SK-N-SH treated with all-trans-retinoic acid at 6 μM for 48 hours (cell line): ENCODE results near the gene SYT12.

Experiments
- ATAC-seq: fragments of 200-7000 bp; cut with Tn5 transposase; 3 replicates; pipeline ENCODE4 v1.9.1; 2020; ENCODE audit warnings: mild to moderate bottlenecking, moderate library complexity
- ARNTL ChIP-seq: fragments of 450-650 bp; formaldehyde crosslinking; IDR thresholded peaks from 2 replicates; pipeline ENCODE4 v1.5.0; 2020; ENCODE audit warnings: low read depth, mild to moderate bottlenecking, moderate library complexity, borderline replicate concordance
- CSDC2 ChIP-seq: fragments of 250-450 bp; sonication (Bioruptor Pico); IDR thresholded peaks from 2 replicates; pipeline ENCODE4 v1.5.0; 2020; ENCODE audit warnings: mild to moderate bottlenecking, moderate library complexity
- ESRRG ChIP-seq: fragments of 250-450 bp; sonication (Bioruptor Pico); IDR thresholded peaks from 2 replicates; pipeline ENCODE4 v1.6.1; 2021; ENCODE audit warnings: mild to moderate bottlenecking
- GLIS3 ChIP-seq: fragments of 250-450 bp; sonication (Bioruptor Pico); IDR thresholded peaks from 2 replicates; pipeline ENCODE4 v1.5.0; 2020; ENCODE audit warnings: mild to moderate bottlenecking, moderate library complexity
- ISL1 ChIP-seq: fragments of 250-450 bp; sonication (Bioruptor Pico); IDR thresholded peaks from 2 replicates; pipeline ENCODE4 v2.1.2; 2022; ENCODE audit warnings: mild to moderate bottlenecking, moderate library complexity
- OSR1 ChIP-seq: fragments of 250-450 bp; sonication (Bioruptor Pico); IDR thresholded peaks from 2 replicates; pipeline ENCODE4 v1.8.0; 2022; ENCODE audit warnings: moderate library complexity, mild to moderate bottlenecking, inconsistent platforms
- PPARA ChIP-seq: fragments of 250-450 bp; sonication (Bioruptor Pico); IDR thresholded peaks from 2 replicates; pipeline ENCODE4 v1.5.0; 2020; ENCODE audit warnings: mild to moderate bottlenecking, borderline replicate concordance
- RARB ChIP-seq: fragments of 250-450 bp; sonication (Bioruptor Pico); IDR thresholded peaks from 2 replicates; pipeline ENCODE4 v1.8.0; 2021; ENCODE audit warnings: mild to moderate bottlenecking, moderate library complexity
- SNAI2 ChIP-seq: fragments of 250-450 bp; sonication (Bioruptor Pico); IDR thresholded peaks from 2 replicates; pipeline ENCODE4 v1.5.0; 2020; ENCODE audit warnings: mild to moderate bottlenecking, moderate library complexity
- TOX ChIP-seq: fragments of 250-450 bp; sonication (Bioruptor Pico); IDR thresholded peaks from 2 replicates; pipeline ENCODE4 v1.8.0; 2021; ENCODE audit warnings: mild to moderate bottlenecking, moderate library complexity, borderline replicate concordance
- ZC3H10 ChIP-seq: fragments of 250-450 bp; sonication (Bioruptor Pico); IDR thresholded peaks from 2 replicates; pipeline ENCODE4 v1.5.1; 2021; ENCODE audit warnings: mild to moderate bottlenecking, moderate library complexity
- ZFP3 ChIP-seq: fragments of 250-450 bp; sonication (Bioruptor Pico); IDR thresholded peaks from 2 replicates; pipeline ENCODE4 v1.5.0; 2020; ENCODE audit warnings: mild to moderate bottlenecking, moderate library complexity
- ZFP30 ChIP-seq: fragments of 450-650 bp; formaldehyde crosslinking; IDR thresholded peaks from 2 replicates; pipeline ENCODE4 v1.5.0; 2022; ENCODE audit warnings: mild to moderate bottlenecking, moderate library complexity
- ZNF565 ChIP-seq: fragments of 450-650 bp; formaldehyde crosslinking; conservative IDR thresholded peaks from 2 replicates; pipeline ENCODE4 v1.5.0; 2020; ENCODE audit warnings: low read depth, mild to moderate bottlenecking, moderate library complexity
- ZNF8 ChIP-seq: fragments of 450-650 bp; formaldehyde crosslinking; IDR thresholded peaks from 2 replicates; pipeline ENCODE4 v1.5.0; 2020; ENCODE audit warnings: mild to moderate bottlenecking, moderate library complexity
- TF ChIP-seq, protein P1 (sequence below): fragments of 250-450 bp; sonication (Bioruptor Pico); IDR thresholded peaks from 2 replicates; pipeline ENCODE4 v1.8.0; 2021; ENCODE audit warnings: low read depth, mild to moderate bottlenecking, moderate library complexity, borderline replicate concordance
- TF ChIP-seq, protein P2 (sequence below): fragments of 250-450 bp; sonication (Bioruptor Pico); IDR thresholded peaks from 2 replicates; pipeline ENCODE4 v1.5.1; 2021; ENCODE audit warnings: mild to moderate bottlenecking, moderate library complexity
- TF ChIP-seq, protein P3 (sequence below): fragments of 250-450 bp; sonication (Bioruptor Pico); IDR thresholded peaks from 2 replicates; pipeline ENCODE4 v1.5.0; 2020; ENCODE audit warnings: mild to moderate bottlenecking, moderate library complexity
- TF ChIP-seq, protein P4 (sequence below): fragments of 250-450 bp; sonication (Bioruptor Pico); IDR thresholded peaks from 2 replicates; pipeline ENCODE4 v1.8.0; 2020; ENCODE audit warnings: mild to moderate bottlenecking, moderate library complexity, borderline replicate concordance
- TF ChIP-seq, protein P5 (sequence below): fragments of 250-450 bp; sonication (Bioruptor Pico); IDR thresholded peaks from 2 replicates; pipeline ENCODE4 v1.5.1; 2020; ENCODE audit warnings: low read depth, mild to moderate bottlenecking, moderate library complexity

Gene SYT12

DNA sequence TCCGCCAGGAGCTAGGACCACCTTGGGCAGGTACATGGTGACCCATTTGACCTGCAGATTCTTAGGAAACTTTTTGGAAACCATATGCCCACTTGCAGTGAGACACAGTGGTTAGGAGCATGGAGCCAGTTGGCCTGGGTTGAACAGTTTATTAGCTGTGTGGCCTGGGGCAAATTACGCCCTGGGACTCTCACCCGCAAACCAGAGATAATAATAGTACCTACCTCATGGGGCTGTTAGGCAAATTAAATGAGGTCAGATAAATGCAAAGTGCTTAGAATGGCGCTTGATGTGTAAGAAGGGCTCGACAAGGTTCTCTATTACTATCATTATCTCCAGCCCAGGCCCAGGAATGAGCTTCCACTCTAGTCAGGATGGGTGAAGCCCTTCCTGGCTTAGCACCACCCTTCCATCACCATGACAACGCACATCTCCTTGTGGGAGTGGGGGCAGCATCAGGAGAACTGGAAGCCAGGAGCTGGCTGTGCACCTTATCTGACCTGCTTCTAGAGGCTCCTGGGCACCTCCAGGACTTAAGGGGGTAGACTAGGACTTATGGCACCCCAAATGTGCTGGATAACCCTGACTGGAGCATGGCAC, 5.1 kb downstream of the SYT12 start:
- ATAC-seq, result no peak
- TF ChIP-seq ZFP30 (CRISPR knock-in tag), result no peak
- no peak for TF ChIP-seq ZNF565 (CRISPR knock-in tag)
- TF ChIP-seq ESRRG (CRISPR knock-in tag), result no peak
- no peak for TF ChIP-seq PPARA
- TF ChIP-seq ARNTL, result no peak
- TF ChIP-seq, protein P1, sequence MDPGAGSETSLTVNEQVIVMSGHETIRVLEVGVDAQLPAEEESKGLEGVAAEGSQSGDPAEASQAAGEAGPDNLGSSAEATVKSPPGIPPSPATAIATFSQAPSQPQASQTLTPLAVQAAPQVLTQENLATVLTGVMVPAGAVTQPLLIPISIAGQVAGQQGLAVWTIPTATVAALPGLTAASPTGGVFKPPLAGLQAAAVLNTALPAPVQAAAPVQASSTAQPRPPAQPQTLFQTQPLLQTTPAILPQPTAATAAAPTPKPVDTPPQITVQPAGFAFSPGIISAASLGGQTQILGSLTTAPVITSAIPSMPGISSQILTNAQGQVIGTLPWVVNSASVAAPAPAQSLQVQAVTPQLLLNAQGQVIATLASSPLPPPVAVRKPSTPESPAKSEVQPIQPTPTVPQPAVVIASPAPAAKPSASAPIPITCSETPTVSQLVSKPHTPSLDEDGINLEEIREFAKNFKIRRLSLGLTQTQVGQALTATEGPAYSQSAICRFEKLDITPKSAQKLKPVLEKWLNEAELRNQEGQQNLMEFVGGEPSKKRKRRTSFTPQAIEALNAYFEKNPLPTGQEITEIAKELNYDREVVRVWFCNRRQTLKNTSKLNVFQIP (CRISPR knock-in tag), result no peak
- no peak for TF ChIP-seq CSDC2 (CRISPR knock-in tag)
- TF ChIP-seq ZFP3 (CRISPR knock-in tag), result no peak
- no peak for TF ChIP-seq RARB (CRISPR knock-in tag)
- TF ChIP-seq ZNF8 (CRISPR knock-in tag), result no peak
- TF ChIP-seq, protein P2, sequence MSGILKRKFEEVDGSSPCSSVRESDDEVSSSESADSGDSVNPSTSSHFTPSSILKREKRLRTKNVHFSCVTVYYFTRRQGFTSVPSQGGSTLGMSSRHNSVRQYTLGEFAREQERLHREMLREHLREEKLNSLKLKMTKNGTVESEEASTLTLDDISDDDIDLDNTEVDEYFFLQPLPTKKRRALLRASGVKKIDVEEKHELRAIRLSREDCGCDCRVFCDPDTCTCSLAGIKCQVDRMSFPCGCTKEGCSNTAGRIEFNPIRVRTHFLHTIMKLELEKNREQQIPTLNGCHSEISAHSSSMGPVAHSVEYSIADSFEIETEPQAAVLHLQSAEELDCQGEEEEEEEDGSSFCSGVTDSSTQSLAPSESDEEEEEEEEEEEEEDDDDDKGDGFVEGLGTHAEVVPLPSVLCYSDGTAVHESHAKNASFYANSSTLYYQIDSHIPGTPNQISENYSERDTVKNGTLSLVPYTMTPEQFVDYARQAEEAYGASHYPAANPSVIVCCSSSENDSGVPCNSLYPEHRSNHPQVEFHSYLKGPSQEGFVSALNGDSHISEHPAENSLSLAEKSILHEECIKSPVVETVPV (CRISPR knock-in tag), result no peak
- TF ChIP-seq, protein P3, sequence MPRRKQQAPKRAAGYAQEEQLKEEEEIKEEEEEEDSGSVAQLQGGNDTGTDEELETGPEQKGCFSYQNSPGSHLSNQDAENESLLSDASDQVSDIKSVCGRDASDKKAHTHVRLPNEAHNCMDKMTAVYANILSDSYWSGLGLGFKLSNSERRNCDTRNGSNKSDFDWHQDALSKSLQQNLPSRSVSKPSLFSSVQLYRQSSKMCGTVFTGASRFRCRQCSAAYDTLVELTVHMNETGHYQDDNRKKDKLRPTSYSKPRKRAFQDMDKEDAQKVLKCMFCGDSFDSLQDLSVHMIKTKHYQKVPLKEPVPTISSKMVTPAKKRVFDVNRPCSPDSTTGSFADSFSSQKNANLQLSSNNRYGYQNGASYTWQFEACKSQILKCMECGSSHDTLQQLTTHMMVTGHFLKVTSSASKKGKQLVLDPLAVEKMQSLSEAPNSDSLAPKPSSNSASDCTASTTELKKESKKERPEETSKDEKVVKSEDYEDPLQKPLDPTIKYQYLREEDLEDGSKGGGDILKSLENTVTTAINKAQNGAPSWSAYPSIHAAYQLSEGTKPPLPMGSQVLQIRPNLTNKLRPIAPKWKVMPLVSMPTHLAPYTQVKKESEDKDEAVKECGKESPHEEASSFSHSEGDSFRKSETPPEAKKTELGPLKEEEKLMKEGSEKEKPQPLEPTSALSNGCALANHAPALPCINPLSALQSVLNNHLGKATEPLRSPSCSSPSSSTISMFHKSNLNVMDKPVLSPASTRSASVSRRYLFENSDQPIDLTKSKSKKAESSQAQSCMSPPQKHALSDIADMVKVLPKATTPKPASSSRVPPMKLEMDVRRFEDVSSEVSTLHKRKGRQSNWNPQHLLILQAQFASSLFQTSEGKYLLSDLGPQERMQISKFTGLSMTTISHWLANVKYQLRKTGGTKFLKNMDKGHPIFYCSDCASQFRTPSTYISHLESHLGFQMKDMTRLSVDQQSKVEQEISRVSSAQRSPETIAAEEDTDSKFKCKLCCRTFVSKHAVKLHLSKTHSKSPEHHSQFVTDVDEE (CRISPR knock-in tag), result no peak
- no peak for TF ChIP-seq ZC3H10 (CRISPR knock-in tag)
- no peak for TF ChIP-seq ISL1 (CRISPR knock-in tag)
- TF ChIP-seq GLIS3, result no peak
- TF ChIP-seq SNAI2 (CRISPR knock-in tag), result no peak
- TF ChIP-seq OSR1 (CRISPR knock-in tag), result no peak
- TF ChIP-seq, protein P4, sequence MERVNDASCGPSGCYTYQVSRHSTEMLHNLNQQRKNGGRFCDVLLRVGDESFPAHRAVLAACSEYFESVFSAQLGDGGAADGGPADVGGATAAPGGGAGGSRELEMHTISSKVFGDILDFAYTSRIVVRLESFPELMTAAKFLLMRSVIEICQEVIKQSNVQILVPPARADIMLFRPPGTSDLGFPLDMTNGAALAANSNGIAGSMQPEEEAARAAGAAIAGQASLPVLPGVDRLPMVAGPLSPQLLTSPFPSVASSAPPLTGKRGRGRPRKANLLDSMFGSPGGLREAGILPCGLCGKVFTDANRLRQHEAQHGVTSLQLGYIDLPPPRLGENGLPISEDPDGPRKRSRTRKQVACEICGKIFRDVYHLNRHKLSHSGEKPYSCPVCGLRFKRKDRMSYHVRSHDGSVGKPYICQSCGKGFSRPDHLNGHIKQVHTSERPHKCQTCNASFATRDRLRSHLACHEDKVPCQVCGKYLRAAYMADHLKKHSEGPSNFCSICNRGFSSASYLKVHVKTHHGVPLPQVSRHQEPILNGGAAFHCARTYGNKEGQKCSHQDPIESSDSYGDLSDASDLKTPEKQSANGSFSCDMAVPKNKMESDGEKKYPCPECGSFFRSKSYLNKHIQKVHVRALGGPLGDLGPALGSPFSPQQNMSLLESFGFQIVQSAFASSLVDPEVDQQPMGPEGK (CRISPR knock-in tag), result no peak
- no peak for TF ChIP-seq TOX (CRISPR knock-in tag)

DNA sequence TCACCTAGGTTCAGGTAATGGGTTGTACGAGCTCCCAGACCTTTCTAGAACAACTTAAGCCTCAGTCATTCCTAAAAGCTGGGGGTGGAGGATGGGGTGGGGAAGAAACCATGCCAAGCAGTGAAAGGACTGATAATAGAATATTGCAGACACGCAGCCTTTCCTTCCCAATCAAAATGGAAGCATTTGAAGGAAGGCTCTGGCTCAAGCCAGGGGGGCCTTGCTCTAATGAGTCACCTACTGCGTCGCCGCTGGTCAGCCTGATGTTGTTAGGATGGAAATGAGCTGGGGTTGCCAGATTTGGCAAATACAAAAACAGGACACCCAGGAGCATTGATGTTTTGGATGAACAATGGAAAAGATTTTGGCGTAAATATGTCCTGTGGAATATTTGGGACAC, 6.2 kb downstream of the SYT12 start:
- TF ChIP-seq ISL1 (CRISPR knock-in tag) (no peak), ZFP3 (CRISPR knock-in tag) (no peak)
- TF ChIP-seq, protein P5, sequence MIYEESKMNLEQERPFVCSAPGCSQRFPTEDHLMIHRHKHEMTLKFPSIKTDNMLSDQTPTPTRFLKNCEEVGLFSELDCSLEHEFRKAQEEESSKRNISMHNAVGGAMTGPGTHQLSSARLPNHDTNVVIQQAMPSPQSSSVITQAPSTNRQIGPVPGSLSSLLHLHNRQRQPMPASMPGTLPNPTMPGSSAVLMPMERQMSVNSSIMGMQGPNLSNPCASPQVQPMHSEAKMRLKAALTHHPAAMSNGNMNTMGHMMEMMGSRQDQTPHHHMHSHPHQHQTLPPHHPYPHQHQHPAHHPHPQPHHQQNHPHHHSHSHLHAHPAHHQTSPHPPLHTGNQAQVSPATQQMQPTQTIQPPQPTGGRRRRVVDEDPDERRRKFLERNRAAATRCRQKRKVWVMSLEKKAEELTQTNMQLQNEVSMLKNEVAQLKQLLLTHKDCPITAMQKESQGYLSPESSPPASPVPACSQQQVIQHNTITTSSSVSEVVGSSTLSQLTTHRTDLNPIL (CRISPR knock-in tag), result no peak
- no peak for ATAC-seq

DNA sequence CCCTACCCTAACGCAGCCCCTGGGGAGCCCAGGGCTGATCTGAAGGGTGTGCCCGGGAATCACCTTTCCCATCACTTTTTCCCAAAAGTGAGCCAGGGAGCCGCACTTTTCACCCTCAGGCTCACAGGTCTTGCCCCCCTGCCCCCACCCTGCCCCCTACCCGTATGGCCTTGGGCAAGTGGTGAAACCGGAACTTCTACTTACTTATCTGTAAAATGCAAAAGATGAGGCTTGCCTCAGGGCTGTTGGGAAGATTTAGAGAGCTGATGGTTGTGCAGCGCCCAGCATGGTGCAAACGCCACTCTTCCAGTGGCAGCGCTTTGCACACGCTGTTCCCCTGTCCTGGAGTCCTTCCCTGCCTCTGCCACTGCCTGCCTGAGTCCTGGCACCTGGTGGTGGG, 8.0 kb downstream of the SYT12 start:
- ATAC-seq, result no peak

More for the DNA sequence above, 8.0 kb downstream of the SYT12 start:
- TF ChIP-seq ZFP30 (CRISPR knock-in tag) (no peak), ARNTL (no peak), GLIS3 (no peak), PPARA (no peak), ZNF565 (CRISPR knock-in tag) (no peak)
- TF ChIP-seq, protein P3 (CRISPR knock-in tag), result no peak
- TF ChIP-seq, protein P5 (CRISPR knock-in tag), result no peak
